HG03159 (cell line): ENCODE data around the gene SYNPR.
A peak's percentile ranks its signal among the peaks of the same experiment; 100 is the strongest.

Source experiments
- ATAC-seq: cut with Tn5 transposase; IDR thresholded peaks from one replicate; pipeline ENCODE4 v1.9.1; 2021; ENCODE audit warnings: mild to moderate bottlenecking, moderate library complexity; ENCODE audit not compliant: unreplicated experiment

Gene SYNPR

DNA sequence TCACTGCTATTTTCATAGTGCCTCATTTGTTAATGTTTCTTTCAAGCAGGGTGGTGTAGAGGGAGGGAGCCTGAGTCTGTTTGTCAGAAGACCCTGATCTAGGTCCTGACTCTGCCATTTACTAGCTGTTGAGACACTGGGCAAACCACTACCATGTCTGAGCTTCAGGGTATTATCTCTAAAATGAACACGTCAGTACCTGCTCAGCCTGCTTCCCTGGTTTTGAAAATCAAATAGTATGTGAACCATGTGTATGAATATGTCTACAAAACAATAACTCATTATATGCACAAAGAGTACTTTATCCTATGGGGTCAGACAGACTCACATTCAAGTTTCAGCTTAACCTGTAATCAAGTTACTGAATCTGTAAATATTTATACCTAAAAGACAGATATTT lies 25.1 kb downstream of the SYNPR start:
- no peak for ATAC-seq

DNA sequence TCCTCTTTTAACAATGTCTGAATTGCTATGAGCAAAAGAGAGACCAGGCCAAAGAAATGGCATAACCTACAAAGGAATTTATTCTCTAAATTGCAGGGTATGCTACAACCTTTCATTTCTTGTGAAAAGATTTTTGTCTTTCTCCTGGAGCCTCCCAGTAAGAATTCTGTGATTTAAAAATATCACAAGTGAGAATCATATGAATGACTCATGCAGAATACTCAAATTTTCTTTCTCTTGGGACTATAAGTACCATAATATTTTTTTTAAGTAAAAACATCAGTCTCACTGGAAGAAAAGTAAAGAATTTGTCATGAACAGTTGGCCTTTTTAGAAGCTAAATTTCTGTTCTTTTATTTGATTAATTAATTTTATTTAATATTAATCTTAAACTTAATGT lies 26.3 kb downstream of the SYNPR start:
- no peak for ATAC-seq

DNA sequence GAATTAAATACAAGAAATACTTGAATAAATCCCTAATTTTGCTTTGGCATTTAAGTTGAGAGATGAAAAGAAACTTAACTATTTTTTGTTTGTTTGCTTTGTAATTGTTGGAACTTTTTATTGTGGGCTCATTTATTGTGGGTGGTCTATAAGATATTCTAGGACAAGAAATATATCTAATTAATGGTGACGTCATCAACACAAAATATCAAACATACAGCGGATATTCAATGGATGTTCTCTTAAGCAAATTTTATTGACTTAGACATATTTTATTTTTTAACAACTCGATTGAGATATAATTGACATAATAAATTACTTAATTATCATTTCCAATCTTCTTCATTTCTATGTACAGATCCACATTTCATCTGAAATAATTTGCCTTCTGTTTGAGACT lies 30.0 kb downstream of the SYNPR start:
- ATAC-seq: no peak

DNA sequence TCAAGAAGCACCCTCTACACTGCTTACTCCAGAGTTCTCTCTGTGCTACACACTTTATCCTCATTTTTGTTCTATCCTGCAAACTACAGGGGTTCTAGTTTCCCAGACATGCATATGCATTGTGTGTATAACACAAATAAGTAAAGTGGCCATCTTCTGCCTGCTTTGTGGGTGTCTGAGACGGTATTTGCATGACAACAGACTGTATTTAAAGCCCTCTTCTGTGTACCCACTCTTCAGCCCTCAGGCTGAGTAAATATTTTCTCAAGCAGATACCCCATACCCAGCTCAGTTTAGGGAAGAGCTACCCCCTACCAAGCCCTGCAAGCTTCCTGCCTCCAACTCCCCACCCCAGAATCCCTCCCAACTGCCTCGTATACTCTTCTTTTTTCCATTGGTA lies 31.7 kb downstream of the SYNPR start:
- no peak for ATAC-seq

DNA sequence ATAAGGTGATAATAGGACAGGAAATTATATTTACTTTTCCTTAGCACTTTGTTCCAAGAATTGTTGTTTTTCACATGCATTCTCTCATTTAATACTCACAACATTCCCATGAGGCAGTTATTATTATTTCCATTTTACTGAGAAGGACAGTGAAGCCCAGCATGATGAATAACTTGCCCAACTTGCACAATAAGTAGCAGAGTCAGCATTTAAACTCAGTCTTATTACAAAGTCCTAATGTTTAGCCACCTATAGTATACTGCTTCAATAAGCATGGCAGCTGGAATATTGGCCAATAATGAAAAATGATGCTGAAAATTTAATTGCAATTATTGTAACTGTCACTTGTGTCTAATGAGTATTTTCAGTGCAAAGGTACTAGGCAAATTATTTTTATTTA lies 45.7 kb downstream of the SYNPR start:
- no peak for ATAC-seq

DNA sequence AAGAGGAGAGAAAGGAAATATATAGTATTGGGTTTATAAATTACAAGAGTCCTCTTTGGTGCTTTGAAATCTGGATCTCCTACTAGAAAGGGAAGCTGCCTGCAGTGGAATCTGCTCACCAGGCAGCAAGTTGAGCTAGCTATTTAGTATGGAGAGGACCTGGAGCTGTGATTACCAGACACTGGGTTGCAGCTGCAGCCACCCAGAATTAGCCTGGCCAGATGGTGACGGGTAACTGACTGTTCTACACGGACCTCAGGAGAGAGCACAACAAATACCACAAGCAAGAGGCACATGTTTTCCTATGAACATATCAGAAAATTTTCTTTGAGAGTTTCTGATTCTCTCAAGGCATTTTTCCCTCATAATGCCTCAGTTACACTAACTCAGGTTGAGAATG lies 46.5 kb downstream of the SYNPR start:
- ATAC-seq: no peak

DNA sequence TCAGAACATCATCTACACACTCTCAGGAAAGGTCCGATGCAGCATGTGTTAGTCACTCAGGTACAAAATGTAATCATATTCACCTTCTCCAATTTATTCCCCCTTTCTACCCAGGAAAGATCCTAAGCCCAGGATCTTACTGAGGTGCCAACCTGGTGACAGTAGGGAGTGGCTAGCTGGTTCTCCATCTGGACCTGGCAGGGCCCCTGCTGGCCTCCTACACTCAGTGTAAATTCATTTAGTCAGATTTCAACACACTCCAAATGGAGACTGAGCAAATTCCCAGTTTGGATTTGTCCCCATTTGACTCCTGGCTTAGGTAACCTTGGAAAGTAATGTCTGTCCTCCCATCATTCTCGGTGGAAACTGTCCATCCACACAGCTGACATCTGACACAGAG lies 47.3 kb downstream of the SYNPR start:
- ATAC-seq: no peak

DNA sequence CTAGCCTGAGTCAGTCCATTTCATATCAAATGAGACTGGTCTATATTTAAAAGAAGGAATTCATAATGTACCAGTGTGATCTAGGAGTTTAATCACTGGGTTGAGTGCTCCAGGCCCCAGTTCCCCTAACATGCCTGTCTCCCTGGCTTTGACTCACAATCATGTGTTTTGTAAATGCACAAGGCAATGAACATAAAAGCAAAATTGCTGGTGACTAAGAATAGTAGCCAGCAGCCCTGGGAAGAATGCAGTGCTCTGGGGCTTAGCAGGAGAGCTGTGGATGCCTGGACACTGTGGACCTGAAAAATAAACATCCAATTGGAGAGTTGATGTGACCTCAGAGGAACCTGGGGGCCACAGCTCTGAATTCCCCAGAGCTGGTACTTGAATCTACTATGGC lies 50.3 kb downstream of the SYNPR start:
- no peak for ATAC-seq

DNA sequence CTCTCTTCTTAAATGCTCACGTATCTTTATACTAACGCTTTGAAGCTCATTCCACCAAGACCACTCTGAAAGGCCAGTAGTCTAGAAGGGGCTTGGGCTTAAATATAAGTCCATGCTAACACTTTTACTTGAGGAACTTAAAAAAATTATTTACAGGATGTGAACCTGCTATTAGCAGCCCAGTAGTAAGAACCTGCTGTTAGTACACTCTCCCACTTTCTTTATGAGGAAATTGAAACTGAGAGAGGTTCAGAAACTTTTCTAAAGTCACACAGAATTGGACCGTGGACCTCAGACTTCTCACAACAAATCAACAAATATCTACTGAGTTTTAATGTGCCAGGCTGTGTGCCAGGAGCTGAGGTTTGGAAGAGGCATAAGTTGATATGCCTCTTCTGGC lies 53.4 kb downstream of the SYNPR start:
- no peak for ATAC-seq

DNA sequence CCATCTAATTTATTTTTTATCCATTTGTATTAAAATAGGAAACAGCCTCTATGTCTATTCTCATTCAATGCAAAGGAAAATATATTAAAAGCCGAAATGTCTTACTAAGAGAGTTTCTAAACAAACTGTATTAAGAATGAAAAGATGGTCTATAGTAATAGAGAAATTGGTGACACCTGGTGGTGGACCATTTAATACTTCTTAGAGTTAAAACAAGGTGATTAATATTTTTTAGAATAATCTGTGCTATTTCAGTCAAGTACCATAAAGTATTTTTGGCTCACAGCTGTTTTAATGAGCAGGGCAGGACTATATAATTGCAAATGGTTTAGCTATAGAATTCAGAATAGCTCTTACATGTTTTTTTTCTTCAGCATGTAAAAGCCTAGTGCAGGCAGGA lies 55.7 kb downstream of the SYNPR start:
- ATAC-seq: no peak

DNA sequence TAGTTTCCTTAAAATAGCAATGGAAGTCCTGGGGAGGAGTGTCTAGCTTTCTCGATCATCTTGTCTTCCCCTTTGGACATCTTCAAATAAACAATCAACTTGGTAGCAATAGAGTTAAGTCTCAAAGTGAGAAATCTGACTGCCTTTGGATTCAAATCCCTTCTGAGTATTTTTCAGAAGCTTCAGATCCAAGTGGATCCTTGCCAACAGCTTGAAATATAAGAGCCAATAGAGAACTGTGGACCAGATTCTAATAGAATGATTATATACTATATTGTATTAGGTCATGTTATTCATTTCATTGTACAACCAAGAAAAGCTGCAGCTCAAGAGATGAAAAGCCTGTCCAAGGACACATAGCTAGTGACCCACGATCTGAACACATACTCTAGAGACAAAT lies 60.2 kb downstream of the SYNPR start:
- ATAC-seq: no peak

DNA sequence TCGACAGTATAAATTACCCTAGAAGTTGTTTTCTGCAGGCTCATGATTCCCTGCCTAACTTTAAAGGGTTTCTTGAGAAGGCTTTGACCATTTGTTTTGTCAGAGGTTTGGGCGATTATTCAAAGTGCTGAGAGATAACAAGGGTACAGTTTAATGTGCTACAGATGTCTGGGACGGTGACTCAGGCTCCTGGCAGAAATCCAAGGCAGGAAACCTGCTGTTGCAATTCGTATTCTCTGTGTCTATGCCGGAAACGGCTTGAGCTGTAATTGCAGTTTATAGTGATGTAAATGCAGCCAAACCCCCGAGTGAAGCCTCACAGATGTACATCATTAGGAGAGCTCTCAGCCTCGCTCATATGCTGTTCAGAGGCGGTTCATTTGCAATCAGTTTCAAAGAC lies 65.6 kb downstream of the SYNPR start:
- no peak for ATAC-seq

DNA sequence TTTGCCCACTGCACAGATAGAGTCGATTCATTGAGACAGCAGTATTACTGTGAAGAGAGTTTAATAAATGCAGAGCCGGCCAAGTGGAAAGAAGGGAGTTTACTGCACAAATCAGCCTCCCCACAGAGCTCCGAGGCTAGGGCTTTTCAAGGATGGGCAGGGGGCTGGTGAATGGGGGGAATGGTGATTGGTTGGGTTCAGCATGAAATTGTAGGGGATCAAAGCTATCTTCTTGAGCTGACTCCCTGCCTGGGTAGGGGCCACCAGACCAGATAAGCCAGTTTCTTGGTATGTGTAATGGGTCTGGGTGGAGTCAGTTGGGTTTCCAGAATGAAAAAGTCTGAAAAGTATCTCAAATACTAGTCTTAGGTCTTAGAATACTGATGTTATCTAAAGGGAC lies 66.6 kb downstream of the SYNPR start:
- no peak for ATAC-seq

DNA sequence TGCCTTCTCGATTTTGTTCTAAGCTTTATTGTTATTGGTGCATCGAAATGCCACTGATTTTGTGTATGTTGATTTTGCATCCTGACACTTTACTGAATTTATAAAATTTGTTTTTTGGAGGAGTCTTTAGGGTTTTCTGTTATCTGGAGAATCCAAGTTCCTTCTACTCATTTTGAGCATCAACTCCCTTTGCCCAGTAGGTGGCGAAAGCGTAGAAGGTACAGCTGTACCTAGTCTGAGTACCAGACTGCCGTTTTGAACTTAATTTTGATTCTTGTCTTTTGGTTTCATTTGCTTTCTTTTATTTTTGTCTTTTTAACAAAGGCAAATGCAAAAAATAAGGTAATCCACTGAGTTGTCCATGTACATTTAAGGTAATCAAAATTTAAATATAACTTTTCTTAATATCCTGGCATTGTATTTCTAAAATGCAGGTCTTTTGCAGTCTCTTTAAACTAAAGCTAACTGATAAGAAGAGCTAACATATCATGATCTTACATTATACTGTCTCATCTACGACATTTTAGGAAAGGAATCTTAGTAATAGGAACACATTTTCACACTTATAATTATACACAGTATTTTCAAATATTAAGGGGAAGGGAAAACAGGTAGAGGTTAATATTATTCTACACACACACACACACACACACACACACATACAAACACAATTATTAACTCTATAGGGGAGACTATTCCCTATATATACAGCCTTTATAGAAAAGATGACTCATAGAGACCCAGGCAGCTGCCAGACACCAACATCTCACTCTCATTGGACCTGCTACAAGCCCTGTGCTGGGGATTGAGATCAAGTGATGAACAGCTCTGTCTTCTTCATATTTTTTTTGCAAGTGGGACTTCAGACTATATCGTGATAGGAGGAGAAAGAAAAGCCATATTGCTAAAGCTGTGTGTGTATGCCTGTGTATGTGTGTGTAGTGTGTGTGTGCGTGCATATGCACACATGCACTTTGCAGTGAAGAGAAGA lies 71.8 kb downstream of the SYNPR start:
- ATAC-seq: peak; percentile 86

DNA sequence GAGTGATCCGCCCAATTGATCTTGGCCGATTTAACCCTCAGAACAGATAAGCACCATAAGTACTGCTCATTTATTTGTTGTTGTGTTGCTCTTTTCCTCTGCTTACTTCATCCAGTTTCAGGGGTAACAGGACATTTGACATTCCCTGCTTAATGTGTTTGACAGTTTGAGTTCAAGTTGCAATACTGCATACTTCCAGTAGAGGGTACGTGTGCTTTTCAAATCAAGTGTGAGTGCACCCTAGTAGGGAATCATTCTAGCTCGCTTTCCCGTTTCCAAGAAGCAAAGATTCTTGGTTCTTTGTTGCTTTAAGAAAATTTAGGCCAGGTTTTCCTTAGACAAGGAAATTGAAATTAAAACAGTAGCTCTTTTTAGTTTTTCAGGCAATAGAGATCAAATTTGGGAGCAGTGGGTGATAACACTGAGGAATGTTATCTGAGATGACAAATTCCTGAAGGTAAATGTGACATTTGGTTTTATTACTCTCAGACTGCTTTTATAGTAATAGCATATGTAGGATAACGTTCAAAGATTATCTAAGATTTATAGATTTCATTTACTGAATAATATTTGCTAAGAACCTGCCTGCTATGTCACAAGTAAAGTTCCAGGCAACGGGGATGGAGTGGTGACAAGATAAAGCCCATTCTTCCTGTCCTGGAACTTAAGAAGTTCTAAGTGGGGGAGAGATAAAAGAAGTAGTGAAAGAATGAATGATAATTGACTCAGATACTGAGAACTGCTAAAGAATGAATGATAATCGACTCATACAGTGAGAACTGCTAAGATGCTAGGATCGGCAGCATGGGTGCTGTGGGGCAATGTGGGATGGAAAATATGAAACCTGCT lies 73.3 kb downstream of the SYNPR start:
- peak; percentile 78 for ATAC-seq

DNA sequence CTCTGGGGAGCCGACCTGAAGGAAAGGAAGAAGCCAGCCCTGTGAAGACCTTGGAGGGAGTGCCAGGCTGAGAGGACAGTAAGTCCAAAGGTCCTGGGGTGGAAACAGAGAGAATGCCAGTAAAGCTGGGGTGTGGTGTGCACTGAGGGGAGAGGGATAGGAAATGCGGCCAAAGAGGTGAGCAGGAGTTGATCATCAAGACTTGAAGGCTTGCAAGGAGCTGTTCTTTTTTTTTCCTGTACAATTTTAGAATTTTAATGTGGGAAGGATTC lies 73.8 kb downstream of the SYNPR start:
- ATAC-seq: no peak

DNA sequence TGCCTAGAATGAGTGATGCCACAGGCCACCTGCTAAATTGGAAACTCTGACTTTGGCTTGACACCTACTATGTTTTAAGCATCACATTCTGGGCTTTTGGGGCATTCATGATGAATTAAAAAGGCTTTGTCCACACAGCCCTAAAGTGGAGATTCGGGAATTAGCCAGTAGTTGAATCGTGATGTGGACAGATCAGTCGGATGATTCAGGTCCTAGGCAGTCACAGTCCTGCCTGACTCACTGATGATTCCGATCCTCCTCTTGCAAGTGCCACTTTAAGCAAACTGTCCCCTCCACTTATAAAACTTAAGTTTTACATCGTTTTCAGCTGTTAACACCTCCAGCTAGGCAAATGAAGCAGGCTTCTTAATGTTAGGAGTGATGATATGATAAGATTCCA lies 75.3 kb downstream of the SYNPR start:
- no peak for ATAC-seq

DNA sequence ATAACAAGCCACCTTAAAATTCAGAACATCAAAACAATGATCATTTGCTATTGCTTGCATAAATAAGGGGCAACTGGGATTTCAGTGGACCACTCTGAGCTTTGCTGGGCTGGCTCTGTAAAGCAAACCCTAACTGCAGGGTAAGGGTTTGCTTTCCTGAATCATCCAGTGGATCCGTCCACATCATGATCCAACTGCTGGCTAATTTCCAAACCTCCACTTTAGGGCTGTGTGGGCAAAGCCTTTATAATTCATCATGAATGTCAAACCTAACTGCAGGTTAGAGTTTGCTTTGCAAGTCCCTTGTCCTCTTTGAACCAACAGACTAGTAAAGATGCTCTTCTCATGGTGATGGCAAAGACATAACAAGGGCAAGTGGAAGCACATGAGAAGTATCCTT lies 76.1 kb downstream of the SYNPR start:
- ATAC-seq: no peak

DNA sequence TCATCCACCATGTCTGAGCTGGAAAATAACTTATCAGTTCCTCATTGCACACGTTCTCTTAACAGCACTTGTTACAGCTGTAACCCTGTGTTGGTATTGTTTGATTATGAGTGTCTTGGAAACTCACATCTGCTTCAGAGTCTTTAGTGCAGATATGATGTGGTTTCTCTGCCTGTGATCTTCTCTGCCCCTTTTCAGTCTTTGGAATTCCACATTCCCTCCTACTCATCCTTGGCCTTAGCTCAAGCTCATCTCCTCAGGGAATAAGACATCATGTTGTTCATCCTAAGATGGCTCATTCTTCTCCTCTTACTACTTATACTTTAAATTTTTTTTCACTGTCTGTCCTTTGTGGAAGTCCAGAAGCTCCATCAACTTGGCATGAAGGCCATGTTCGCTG lies 77.7 kb downstream of the SYNPR start:
- ATAC-seq: no peak

DNA sequence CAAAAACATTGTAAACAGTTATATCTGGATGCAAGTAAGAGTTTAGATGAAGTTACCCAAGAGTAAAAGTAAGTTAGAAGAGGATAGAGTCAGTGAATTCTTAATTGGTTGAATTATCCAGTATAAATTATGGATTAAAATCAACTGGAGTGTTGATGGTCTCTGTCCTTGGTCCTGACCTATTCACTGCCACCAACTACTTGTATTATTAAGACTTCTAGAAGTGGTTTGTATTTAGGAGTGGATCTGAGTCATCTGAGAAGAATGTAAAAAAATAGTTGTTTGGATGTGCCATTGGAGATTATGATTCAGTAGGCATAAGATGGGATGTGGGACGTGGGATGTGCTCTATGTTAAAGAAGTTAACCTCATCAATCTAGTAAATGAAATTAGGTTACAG lies 86.4 kb downstream of the SYNPR start:
- no peak for ATAC-seq

DNA sequence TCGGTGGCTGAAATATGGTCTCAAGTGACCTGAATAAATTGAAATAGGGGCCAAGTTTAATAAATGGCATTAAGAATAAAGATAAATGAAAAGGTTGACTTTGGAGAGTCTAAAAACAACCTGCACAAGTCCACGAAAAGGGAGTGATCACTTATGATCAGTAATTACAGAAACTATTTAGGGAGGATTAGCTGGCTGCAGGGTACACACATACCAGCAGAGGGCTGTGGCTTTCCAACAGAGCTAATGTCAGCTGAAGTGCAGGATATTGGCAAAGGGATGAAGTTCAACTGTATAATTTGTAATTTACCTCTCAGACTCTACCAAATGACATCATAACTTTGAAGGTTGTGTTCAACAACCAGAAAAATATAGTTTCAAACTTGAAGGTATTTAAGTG lies 86.8 kb downstream of the SYNPR start:
- ATAC-seq: no peak

DNA sequence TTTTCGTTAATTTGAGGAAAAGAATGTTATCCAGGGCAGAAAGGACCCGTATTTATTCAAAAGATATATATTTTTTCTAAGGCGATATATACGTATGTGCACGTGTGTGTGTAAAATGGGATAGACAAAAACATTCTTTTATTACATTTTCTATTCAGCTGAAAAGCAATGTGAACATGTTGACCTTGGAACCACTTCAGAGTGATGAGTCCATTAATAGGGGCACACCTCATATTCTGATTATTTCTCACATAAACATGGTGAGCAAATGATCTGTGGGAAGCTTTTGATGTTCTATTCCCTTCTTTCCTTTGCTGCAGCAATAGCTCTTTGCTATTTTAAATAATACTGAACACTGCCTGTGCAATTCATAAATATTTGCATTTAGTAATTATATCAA lies 87.6 kb downstream of the SYNPR start:
- ATAC-seq: no peak
